ENCODE results near the gene LRIG2.

DNA sequence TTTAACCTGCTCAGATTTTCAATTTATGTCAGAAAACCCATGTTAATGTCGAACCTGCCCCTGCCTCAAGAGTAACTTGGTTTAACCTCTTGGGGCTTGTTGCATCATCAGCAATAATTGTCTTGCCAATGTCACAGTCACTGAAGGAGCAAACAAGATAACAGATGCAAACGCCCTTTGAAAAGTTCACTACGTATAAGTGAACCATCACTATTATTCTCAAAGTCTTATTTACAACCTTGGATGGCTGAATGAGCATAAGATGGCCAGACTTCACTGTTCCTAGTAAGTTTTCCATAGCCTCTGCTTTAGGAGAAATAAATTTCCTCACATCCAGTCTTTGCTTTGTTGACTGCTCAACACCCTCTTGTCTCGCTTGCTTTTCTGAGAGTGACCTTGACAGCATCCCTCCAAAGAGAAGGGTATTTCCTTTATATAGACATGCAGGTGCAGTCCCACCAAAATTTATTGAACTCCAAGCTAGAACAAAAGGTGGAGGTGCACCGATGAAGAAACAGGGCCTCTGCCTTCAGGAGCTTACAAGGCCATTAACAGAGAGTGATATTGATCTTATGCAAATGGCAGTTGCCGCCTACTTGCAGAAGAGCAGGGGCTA is 749 bp upstream of the LRIG2 start:
- TF ChIP-seq ZNF207 (IDR thresholded peaks at IDR 0.05; ENCODE audit: borderline replicate concordance) (no peak), NR2F2 (IDR thresholded peaks at IDR 0.05; ENCODE audit: borderline replicate concordance, low read depth) (no peak), PCBP1 (IDR thresholded peaks at IDR 0.05; ENCODE audit: borderline replicate concordance, low read depth, low read length) (no peak), HDAC6 (IDR thresholded peaks at IDR 0.05; ENCODE audit: low read depth, low read length) (no peak), CEBPG (CRISPR knock-in tag; IDR thresholded peaks at IDR 0.05) (peak; percentile 40; the same call in 1 of the 2 replicates), RBFOX2 (IDR thresholded peaks at IDR 0.05; ENCODE audit: low read depth, low read length) (no peak), ZNF777 (CRISPR knock-in tag; IDR thresholded peaks at IDR 0.05) (no peak), ZNF775 (CRISPR knock-in tag; IDR thresholded peaks at IDR 0.05; ENCODE audit: borderline replicate concordance) (no peak), ZNF281 (CRISPR knock-in tag; IDR thresholded peaks at IDR 0.05; ENCODE audit: borderline replicate concordance) (no peak)
- TF ChIP-seq, protein P1, sequence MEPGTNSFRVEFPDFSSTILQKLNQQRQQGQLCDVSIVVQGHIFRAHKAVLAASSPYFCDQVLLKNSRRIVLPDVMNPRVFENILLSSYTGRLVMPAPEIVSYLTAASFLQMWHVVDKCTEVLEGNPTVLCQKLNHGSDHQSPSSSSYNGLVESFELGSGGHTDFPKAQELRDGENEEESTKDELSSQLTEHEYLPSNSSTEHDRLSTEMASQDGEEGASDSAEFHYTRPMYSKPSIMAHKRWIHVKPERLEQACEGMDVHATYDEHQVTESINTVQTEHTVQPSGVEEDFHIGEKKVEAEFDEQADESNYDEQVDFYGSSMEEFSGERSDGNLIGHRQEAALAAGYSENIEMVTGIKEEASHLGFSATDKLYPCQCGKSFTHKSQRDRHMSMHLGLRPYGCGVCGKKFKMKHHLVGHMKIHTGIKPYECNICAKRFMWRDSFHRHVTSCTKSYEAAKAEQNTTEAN (CRISPR knock-in tag; conservative IDR thresholded peaks at IDR 0.05): no peak
- TF ChIP-seq, protein P2, sequence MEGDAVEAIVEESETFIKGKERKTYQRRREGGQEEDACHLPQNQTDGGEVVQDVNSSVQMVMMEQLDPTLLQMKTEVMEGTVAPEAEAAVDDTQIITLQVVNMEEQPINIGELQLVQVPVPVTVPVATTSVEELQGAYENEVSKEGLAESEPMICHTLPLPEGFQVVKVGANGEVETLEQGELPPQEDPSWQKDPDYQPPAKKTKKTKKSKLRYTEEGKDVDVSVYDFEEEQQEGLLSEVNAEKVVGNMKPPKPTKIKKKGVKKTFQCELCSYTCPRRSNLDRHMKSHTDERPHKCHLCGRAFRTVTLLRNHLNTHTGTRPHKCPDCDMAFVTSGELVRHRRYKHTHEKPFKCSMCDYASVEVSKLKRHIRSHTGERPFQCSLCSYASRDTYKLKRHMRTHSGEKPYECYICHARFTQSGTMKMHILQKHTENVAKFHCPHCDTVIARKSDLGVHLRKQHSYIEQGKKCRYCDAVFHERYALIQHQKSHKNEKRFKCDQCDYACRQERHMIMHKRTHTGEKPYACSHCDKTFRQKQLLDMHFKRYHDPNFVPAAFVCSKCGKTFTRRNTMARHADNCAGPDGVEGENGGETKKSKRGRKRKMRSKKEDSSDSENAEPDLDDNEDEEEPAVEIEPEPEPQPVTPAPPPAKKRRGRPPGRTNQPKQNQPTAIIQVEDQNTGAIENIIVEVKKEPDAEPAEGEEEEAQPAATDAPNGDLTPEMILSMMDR (CRISPR knock-in tag; IDR thresholded peaks at IDR 0.05): no peak
- TF ChIP-seq, protein P3, sequence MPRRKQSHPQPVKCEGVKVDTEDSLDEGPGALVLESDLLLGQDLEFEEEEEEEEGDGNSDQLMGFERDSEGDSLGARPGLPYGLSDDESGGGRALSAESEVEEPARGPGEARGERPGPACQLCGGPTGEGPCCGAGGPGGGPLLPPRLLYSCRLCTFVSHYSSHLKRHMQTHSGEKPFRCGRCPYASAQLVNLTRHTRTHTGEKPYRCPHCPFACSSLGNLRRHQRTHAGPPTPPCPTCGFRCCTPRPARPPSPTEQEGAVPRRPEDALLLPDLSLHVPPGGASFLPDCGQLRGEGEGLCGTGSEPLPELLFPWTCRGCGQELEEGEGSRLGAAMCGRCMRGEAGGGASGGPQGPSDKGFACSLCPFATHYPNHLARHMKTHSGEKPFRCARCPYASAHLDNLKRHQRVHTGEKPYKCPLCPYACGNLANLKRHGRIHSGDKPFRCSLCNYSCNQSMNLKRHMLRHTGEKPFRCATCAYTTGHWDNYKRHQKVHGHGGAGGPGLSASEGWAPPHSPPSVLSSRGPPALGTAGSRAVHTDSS (CRISPR knock-in tag; conservative IDR thresholded peaks at IDR 0.05): no peak

Data from HepG2 (cell line).